ENCODE results near the gene PVALB.

Gene PVALB

GRCh38 chr22:36818010-36818642, 1.3 kb upstream of the PVALB start:
- no peak overlapping the region for H3K4me3 ChIP-seq (ENCODE audit: low read length)
- no peak for DNase-seq (ENCODE audit: low read depth, low spot score)

GRCh38 chr22:36817525-36817848, 652 bp upstream of the PVALB start:
- no peak for DNase-seq (ENCODE audit: low read depth, low spot score)
- H3K4me3 ChIP-seq (ENCODE audit: low read length) = no peak overlapping the region

DNA sequence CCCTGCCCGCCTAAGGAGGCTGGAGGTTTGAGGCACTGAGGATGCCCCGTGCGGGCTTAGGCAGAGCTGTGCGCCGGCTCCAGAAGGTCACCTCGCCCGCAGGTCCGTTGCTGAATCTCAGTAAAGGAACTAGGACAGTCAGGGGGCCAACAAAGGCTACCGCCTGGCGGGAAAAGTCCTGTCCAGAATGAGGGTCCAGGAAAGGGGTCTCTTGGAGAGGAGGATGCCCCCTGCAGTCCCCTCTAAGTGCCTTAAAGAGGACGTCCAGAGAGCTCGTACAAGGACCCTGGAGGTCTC, 548 bp downstream of the PVALB start:
- no peak for DNase-seq (ENCODE audit: low read depth, low spot score)
- H3K4me3 ChIP-seq (ENCODE audit: low read length) = no peak overlapping the region

DNA sequence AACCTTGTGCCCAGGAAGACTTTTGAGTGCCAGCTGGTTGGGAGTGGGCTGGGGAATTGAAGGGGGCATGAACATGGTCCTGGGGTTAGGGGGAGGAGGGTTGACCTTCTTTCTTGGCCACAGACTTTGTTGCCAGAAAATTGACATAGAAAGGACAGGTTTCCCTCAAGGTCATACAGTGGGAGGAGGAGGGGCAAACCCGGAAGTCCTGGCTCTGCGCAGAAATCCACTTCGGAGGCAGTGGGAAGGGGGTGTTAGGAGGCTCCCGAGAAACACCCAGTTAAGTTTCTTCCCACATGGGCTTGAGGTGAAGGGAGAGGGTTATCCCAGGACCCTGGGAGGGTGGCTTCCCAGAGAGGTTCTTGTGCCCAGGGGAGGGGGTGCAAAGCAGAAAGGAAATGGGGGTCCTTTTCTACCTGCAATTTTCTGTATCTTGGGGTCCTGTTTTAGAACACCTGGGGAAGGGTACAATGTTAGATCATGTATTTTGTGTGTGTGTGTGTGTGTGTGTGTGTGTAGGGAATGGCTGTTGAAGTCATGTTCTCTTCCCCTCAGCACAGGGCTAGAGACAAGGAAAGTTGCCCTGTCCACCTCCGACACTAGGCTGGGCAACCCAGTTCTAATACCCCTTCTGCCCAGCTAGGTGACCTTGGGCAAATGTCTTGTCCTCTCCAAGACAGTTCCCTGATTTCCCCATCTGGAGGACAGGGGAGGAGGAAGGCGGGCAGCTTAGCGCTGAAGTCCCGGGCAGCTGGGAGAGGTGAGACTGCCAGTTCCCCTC, 1.1 kb downstream of the PVALB start:
- H3K4me3 ChIP-seq (ENCODE audit: low read length) = no peak overlapping the region
- DNase-seq (ENCODE audit: low read depth, low spot score) = no peak

DNA sequence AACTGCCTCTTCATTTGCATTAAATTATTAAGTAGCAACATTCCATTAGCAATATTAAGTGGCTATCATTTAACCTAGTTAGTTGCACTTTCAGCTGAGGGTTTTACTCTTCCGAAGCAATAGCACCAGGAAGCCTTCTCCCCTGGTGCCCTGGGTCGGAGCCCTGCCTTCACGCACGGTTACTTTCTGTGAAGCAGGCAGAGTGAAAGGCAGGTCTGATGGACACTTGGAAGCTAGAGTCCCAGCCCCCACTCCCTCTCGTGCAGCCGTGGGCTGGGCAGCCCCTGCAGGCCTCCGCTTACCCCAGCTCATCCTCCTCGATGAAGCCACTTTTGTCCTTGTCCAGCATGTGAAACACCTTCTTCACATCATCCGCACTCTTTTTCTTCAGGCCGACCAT, 2.0 kb downstream of the PVALB start:
- no peak overlapping the region for H3K4me3 ChIP-seq (ENCODE audit: low read length)
- no peak for DNase-seq (ENCODE audit: low read depth, low spot score)

DNA sequence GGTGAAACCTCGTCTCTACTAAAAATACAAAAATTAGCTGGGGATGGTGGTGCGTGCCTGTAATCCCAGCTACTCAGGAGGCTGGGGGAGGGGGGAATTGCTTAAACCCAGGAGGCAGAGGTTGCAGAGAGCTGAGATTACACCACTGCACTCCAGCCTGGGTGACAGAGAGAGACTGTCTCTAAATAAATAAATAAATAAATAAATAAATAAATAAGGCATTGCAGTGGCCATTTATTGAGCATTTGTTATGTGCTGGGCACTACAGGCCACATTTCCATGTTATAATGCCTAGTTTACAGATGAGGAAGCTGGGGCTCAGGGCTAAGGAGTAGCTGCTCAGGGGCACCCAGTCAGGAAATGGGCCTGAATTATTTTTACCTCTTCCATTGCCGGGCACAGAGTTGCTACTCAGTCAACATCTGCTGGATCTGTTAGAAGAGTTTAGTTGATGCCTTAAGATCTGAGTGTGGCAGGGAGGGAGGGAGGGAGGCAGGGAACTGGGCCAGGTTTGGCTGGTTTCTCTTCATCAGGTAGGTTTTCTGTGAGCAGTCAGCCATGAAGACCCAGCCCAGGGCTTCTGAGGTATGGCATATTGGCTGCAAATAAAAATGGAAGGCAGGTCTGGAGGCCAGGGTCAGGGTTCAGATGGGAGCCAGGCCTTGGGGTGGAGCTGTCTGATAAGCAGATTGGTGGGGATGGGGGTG, 5.6 kb downstream of the PVALB start:
- DNase-seq (ENCODE audit: low read depth, low spot score) = no peak
- H3K4me3 ChIP-seq (ENCODE audit: low read length) = no peak overlapping the region

DNA sequence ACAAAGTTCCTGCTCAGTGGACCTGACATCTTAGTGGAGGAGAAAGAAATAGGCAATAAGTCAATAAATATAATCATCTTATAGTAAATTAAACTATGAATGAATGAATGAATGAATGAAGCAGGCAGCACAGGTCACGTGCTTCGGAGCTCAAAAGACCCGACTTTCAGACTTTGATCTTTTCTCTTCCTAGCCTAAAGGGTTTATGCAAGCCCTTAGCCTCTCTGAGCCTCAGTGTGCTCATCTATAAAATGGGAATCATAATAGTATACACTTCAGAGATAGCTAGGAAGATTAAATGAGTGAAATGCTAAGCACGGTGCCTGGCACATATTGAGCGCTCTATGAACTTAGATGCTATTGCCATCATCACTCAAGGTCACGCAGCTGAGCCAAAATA, 7.5 kb downstream of the PVALB start:
- no peak overlapping the region for H3K4me3 ChIP-seq (ENCODE audit: low read length)
- DNase-seq (ENCODE audit: low read depth, low spot score) = no peak

- DNase-seq (ENCODE audit: low read depth, low spot score) = peak; percentile 48
- H3K4me3 ChIP-seq (ENCODE audit: low read length) = no peak overlapping the region
Observed at GRCh38 chr22:36808721-36809344, 8.0 kb downstream of the PVALB start.

GRCh38 chr22:36807627-36808026, 9.2 kb downstream of the PVALB start:
- no peak overlapping the region for H3K4me3 ChIP-seq (ENCODE audit: low read length)
- no peak for DNase-seq (ENCODE audit: low read depth, low spot score)

DNA sequence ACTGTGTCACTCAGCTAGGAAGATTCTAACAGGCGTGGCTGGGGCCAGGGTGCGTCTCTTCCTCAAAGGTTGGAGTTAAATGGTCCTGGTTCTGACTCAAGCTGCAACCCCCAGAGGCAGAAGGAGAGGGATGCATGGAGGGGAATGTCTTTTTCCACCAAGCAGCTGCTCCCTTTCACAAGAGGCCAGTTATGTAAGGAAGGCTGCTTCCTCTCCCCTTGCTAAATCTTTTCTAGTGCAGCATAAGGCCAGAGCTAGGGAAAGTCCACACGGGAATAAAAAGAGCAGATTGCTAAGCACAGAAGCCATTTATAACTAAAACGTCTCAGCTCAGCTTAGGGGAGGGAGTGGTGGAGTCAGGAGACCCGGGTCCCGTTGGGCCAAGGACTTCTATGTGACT, 10.0 kb downstream of the PVALB start:
- no peak overlapping the region for H3K4me3 ChIP-seq (ENCODE audit: low read length)
- DNase-seq (ENCODE audit: low read depth, low spot score) = no peak

GRCh38 chr22:36803358-36803757, 13.5 kb downstream of the PVALB start:
- no peak overlapping the region for H3K4me3 ChIP-seq (ENCODE audit: low read length)

GRCh38 chr22:36798674-36799066, 18.2 kb downstream of the PVALB start:
- no peak for DNase-seq (ENCODE audit: low read depth, low spot score)
- H3K4me3 ChIP-seq (ENCODE audit: low read length) = no peak overlapping the region

More at GRCh38 chr22:36803358-36803757, 13.5 kb downstream of the PVALB start:
- DNase-seq (ENCODE audit: low read depth, low spot score) = no peak

DNA sequence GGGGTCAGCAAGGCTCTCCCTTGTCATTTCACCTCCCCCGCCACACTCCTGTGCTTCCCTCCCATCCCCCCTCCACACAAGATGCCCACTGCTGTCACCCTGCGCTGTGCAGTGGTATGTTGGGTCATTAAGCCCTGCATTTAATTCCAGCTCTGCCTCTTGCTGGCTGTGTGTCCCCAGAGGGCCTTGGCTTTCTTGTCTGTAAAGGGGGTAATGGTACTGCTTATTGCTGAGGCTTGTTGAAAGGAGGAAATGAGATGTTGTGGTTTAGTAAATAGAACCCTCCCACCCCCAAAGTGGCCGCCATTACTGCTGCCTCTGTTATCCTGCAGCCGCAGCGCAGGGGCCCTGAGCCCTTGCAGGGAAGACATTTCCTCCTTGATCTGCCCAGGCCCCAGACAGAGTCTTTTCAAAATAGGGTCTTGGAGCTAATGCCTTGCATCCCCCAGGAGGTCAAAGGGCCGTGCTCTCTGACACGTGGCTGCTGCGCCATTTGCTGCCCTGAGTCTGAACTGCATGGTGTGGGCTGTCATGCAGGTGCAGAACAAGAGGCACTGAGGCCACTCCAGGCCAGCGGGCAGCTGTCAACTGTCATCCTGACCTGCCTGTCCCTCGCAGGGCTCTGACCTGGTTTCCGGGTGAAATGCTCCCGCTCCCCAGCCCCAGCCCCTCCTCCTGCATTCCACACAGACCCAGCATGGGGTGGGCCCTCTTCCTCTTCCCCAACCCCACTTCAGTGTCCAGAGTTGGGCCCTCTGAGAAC, 18.7 kb downstream of the PVALB start:
- H3K4me3 ChIP-seq (ENCODE audit: low read length) = no peak overlapping the region
- DNase-seq (ENCODE audit: low read depth, low spot score) = no peak

GRCh38 chr22:36797374-36797773, 19.5 kb downstream of the PVALB start:
- DNase-seq (ENCODE audit: low read depth, low spot score) = no peak
- no peak overlapping the region for H3K4me3 ChIP-seq (ENCODE audit: low read length)

GRCh38 chr22:36796552-36797175, 20.2 kb downstream of the PVALB start:
- no peak for DNase-seq (ENCODE audit: low read depth, low spot score)
- H3K4me3 ChIP-seq (ENCODE audit: low read length) = no peak overlapping the region

- DNase-seq (ENCODE audit: low read depth, low spot score) = no peak
- H3K4me3 ChIP-seq (ENCODE audit: low read length) = no peak overlapping the region
Observed at GRCh38 chr22:36795633-36796032, 21.2 kb downstream of the PVALB start.

DNA sequence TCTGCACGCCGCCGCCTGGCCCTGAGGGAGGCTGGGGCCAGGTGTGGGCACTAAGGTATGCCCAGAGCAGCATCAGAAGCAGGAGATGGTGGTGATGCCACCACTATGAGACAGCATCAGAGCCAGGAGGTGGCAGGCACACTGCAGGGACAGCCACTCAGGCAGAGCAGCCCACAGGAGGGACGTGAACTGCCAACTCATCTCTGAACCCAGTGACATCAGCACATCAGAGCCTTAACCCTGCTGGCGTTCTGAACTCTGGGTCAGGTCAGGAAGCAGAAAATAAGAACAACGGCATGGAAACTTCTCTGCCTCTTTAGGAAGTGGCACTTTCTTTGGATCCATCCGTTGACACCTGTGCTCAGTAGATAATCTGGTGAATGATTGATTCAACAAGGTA, 26.2 kb downstream of the PVALB start:
- DNase-seq (ENCODE audit: low read depth, low spot score) = no peak
- H3K4me3 ChIP-seq (ENCODE audit: low read length) = no peak overlapping the region

GRCh38 chr22:36787204-36787988, 29.4 kb downstream of the PVALB start:
- no peak for DNase-seq (ENCODE audit: low read depth, low spot score)

More at GRCh38 chr22:36787204-36787988, 29.4 kb downstream of the PVALB start:
- no peak overlapping the region for H3K4me3 ChIP-seq (ENCODE audit: low read length)

All from Jurkat, Clone E6-1 (cell line).